Measurements from ENCODE around the gene FAM120B.

DNA sequence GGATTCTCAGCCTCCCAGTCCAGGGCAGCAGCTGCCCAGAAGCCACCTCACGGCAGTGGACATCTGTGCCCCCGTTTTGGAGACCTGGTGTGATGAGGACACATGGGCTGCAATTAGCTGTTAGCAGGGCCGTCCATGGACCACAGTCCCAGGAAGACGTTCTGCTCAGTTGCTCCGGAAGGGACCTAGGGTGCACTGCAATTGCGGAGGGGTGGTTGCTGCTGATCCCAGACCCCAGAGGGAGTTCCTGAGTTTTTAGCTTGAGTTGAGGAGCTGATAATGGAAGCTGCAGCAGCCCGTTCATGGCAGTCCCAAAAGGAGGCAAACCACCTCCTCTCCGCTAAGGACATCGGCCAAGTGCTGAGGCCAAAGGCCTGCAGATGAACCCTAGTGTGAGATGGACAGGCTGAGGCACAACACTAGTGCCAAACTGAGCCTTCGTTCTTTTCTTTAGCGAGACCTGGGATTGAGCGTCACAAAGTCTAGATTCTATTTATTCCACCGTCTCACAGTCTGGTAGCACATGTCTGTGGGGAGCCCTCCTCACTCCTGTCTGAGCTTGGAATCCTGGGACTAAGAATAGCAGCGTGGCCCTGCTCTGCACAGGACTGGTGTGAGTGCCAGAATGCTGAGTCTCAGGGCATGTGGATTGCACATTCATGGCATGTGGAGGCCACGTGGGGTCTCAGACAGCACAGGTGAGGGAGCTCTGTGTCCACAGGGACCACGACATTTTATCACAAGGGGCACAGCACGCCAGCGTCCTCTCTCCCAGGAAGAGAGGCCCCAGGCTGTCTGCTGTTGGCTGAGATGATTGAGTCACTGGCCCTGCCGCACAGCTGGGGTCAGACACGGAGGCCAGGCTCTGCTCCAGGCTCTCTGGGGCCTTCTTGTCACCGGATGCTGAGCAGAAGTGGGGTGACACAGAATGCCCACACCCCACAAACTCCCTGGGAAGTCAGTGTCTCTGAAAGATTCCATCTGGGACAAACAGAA, 133.1 kb downstream of the FAM120B start:
- TF ChIP-seq POLR2A (IDR thresholded peaks at IDR 0.05; ENCODE audit: low read depth, low read length), result no peak
- TF ChIP-seq POLR2AphosphoS5 (IDR thresholded peaks at IDR 0.05; ENCODE audit: low read depth, low read length), result no peak

Data from GM12892 (cell line).